Natural killer cell (primary cell): ENCODE results near the gene SNX3. TPM values are rescaled to one million over a fixed set of nuclear protein-coding genes. Genes with fewer than 3 reads are reported as not detected.

Source experiments
- ATAC-seq, 3 donors: fragments of 150-1000 bp in 2 of 3; fragments of 200-7000 bp in 1 of 3; cut with Tn5 transposase; 1 replicate in 1 of 3; 2 replicates in 2 of 3; pipeline ENCODE4 v1.10.0; 2021; ENCODE audit warnings: mild to moderate bottlenecking in 2 of 3, moderate library complexity in 2 of 3
- DNase-seq, 2 donors: peaks; one replicate each; pipeline versions ENCODE4 v3.0.0 to v3.0.0-alpha.2; 2013 to 2021; ENCODE audit warnings: mixed read lengths in 1 of 2
- H3K27ac ChIP-seq: one replicate; pipeline ENCODE4 v1.5.1; 2013; ENCODE audit warnings: mild to moderate bottlenecking, low read length
- H3K27me3 ChIP-seq: one replicate; pipeline ENCODE4 v1.6.1; 2013; ENCODE audit warnings: low read length; ENCODE audit not compliant: control insufficient read depth, insufficient read depth
- H3K36me3 ChIP-seq: one replicate; pipeline ENCODE4 v1.6.1; 2013; ENCODE audit warnings: low read length; ENCODE audit not compliant: control insufficient read depth, insufficient read depth
- H3K4me1 ChIP-seq: one replicate; pipeline ENCODE4 v1.6.1; 2013; ENCODE audit warnings: low read length; ENCODE audit not compliant: control insufficient read depth, insufficient read depth
- H3K4me3 ChIP-seq: one replicate; pipeline ENCODE4 v1.5.1; 2013; ENCODE audit warnings: low read length
- H3K9me3 ChIP-seq: one replicate; pipeline ENCODE4 v1.6.1; 2013; ENCODE audit warnings: low read length; ENCODE audit not compliant: control insufficient read depth, insufficient read depth
- H3K27ac Mint-ChIP-seq, 2 donors: one replicate each; pipeline ENCODE4 v1.8.0; 2022; ENCODE audit warnings: mild to moderate bottlenecking in 2 of 2, mixed read lengths in 2 of 2, moderate library complexity in 1 of 2
- H3K27me3 Mint-ChIP-seq, 2 donors: one replicate each; pipeline ENCODE4 v1.8.0; 2022; ENCODE audit warnings: low read depth in 2 of 2, mixed read lengths in 2 of 2
- H3K36me3 Mint-ChIP-seq: one replicate; pipeline ENCODE4 v1.8.0; 2022; ENCODE audit warnings: mixed read lengths
- H3K4me1 Mint-ChIP-seq, 2 donors: one replicate each; pipeline ENCODE4 v1.8.0; 2022; ENCODE audit warnings: mixed read lengths in 2 of 2
- H3K4me3 Mint-ChIP-seq: one replicate; pipeline ENCODE4 v1.8.0; 2022; ENCODE audit warnings: mild to moderate bottlenecking, moderate library complexity, mixed read lengths
- H3K9me3 Mint-ChIP-seq, 2 donors: one replicate each; pipeline ENCODE4 v1.8.0; 2022; ENCODE audit warnings: mixed read lengths in 2 of 2
- WGBS: methylation state at CpG from one replicate; pipeline ENCODE4 v1.1.7; 2013; ENCODE audit warnings: missing lambda C conversion rate; ENCODE audit not compliant: insufficient coverage; 5-methylcytosine and 5-hydroxymethylcytosine counted together
- intact Hi-C: fragments of 100-400 bp; cut with micrococcal nuclease; formaldehyde crosslinking; loops from one replicate; pipeline ENCODE4 v1.14.2; 2022
- total RNA-seq, 4 donors: library from RNA; stranded (reverse); fragments of 120-200 nt in 1 of 4; gene quantifications; one replicate each; pipeline versions ENCODE4 v1.2.3 to v1.2.4, GENCODE V29; 2013 to 2022
- TF ChIP-seq, protein P1 (sequence below): fragments of 200-600 bp; IDR thresholded peaks from one replicate; pipeline ENCODE4 v1.8.0; 2022; ENCODE audit warnings: antibody characterized with exemption

Gene SNX3
- total RNA-seq, 3 donors from 2014 or later (not counting 1 experiment from before 2014, with no cell fraction given), result 59.7 to 71.6 (median 70.6) TPM

DNA sequence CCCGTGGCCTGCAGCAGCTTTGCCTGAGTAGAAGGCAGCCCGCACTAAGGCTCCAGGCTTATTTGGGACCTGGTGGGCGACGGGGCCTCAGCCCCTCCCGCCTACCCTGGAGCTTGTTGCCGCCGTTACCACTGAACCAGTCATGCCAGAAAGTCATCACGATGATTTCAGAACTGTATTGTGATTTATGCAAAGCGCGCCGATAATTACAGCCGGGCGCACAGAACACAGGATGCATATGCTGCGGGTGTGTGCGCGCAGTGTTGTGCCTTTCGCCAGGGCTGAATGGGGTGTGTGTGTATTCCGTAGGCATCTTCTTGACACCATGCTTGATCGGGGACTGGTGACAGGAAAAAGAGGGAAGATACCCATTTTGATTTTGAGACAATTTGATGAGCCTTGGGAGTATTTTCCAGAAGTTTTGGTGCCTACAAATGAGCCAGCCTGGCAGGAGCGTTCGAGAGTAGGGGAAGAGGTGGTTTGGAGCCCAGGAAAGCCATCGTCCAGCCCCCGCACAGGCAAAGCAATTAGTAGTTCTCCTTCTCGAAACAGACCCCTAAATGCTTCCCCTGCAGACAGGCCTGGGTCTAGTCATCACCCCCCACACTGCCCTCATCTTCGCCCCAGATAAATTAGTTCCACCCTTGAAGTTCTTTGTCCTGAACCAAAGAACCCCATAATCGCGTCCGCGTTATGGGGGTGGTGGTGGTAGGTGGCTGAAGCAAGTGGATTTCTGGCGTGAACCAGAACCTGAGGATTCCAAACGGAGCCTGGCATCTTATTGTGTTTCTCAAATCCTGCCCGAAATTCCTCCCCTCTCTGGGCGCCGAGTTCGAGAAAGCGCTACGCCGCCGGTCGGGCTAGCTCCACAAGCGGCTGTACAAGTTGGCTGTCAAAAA is 96.9 kb downstream of the SNX3 start:
- Histone ChIP-seq H3K36me3 (no peaks in the 10 kb centered on the region), H3K27me3 (peaks cover 80% of the 10 kb centered on the region), H3K4me3 (no peak overlapping the region), H3K9me3 (no peaks in the 10 kb centered on the region), H3K27ac (no peak overlapping the region), H3K4me1 (peaks cover 22% of the 10 kb centered on the region)
- no peak for ATAC-seq
- Mint-ChIP-seq H3K27ac (no peak overlapping the region), H3K27me3 (peaks cover 85 to 89% of the 10 kb centered on the region in 2 donors), H3K4me3 (no peak overlapping the region), H3K4me1 (peaks cover 15 to 30% of the 10 kb centered on the region in 2 donors), H3K36me3 (no peaks in the 10 kb centered on the region), H3K9me3 (no peaks in the 10 kb centered on the region)
- intact Hi-C loops, result no loop called here
- WGBS, result 8% methylated on average over 41 of the region's 41 CpGs
- no peak for DNase-seq
- TF ChIP-seq, protein P1, sequence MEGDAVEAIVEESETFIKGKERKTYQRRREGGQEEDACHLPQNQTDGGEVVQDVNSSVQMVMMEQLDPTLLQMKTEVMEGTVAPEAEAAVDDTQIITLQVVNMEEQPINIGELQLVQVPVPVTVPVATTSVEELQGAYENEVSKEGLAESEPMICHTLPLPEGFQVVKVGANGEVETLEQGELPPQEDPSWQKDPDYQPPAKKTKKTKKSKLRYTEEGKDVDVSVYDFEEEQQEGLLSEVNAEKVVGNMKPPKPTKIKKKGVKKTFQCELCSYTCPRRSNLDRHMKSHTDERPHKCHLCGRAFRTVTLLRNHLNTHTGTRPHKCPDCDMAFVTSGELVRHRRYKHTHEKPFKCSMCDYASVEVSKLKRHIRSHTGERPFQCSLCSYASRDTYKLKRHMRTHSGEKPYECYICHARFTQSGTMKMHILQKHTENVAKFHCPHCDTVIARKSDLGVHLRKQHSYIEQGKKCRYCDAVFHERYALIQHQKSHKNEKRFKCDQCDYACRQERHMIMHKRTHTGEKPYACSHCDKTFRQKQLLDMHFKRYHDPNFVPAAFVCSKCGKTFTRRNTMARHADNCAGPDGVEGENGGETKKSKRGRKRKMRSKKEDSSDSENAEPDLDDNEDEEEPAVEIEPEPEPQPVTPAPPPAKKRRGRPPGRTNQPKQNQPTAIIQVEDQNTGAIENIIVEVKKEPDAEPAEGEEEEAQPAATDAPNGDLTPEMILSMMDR, result no peak

DNA sequence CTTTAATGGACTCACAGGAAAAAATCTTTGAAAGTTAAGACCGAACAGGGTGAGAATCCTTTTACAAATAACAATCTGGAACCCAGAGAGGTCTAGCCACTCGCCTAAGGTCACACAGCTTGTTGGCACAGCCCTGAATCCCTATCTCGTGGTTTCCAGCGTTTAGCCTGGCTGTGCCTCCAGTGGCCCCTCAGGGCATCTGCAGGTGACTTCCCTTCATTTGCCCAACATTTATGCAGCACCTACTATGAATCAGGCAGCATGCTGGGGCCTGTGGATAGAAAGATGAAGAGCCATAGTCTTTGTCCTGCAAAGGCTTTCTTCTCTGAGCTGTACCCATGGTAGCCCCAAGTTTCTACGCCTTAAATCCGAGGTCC is 97.6 kb downstream of the SNX3 start:
- no peak overlapping the region for H3K27ac Mint-ChIP-seq
- peaks cover 84 to 92% of the 10 kb centered on the region in 2 donors for H3K27me3 Mint-ChIP-seq
- peaks cover 2% of the 10 kb centered on the region for H3K36me3 Mint-ChIP-seq
- H3K4me1 ChIP-seq, result peaks cover 16% of the 10 kb centered on the region
- H3K4me3 ChIP-seq, result no peak overlapping the region
- DNase-seq, result no peak
- H3K4me3 Mint-ChIP-seq, result no peak overlapping the region
- no peaks in the 10 kb centered on the region for H3K36me3 ChIP-seq
- no peak overlapping the region for H3K27ac ChIP-seq
- H3K4me1 Mint-ChIP-seq, result peaks cover 18 to 25% of the 10 kb centered on the region in 2 donors
- H3K27me3 ChIP-seq, result peaks cover 80% of the 10 kb centered on the region
- H3K9me3 ChIP-seq, result no peaks in the 10 kb centered on the region
- WGBS, result 3% methylated on average over 6 of the region's 6 CpGs
- intact Hi-C loops, result no loop called here
- TF ChIP-seq, protein P1, result no peak
- no peak for ATAC-seq
- H3K9me3 Mint-ChIP-seq, result no peaks in the 10 kb centered on the region

DNA sequence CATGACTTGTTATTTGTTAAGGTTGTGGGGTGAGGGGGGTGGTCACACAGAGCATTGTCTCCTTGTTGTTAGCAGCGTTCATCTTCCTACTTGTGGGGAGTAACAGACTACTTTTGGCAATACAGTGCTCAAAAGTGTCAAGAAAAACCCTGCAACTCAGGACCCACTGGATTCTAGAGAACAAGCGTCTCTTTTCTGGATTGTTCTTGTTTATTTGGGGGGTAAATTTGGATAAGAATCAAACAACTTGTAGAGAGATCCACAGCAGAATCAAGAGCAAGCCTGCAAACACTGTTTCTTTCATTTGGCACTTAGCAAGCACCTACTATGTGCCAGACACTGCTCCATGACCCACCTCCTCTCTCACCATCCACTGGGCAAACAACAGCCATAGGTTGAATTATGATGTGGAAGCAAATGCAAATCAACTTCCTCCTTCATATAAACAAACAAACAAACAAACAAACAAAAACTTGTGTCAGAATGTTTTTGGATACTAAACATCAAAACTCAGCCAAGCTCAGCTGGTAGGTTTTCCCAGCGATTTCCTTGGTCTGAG is 99.0 kb downstream of the SNX3 start:
- Mint-ChIP-seq H3K36me3 (peaks cover 7% of the 10 kb centered on the region), H3K9me3 (no peaks in the 10 kb centered on the region), H3K4me3 (no peak overlapping the region), H3K27me3 (peaks cover 79 to 86% of the 10 kb centered on the region in 2 donors), H3K4me1 (peaks cover 12 to 24% of the 10 kb centered on the region in 2 donors), H3K27ac (no peak overlapping the region)
- TF ChIP-seq, protein P1, result no peak
- Histone ChIP-seq H3K27ac (no peak overlapping the region), H3K36me3 (no peaks in the 10 kb centered on the region), H3K4me1 (peaks cover 16% of the 10 kb centered on the region), H3K27me3 (peaks cover 79% of the 10 kb centered on the region), H3K9me3 (no peaks in the 10 kb centered on the region), H3K4me3 (no peak overlapping the region)
- DNase-seq (no peak), ATAC-seq (no peak)
- WGBS, result 8% methylated on average over 3 of the region's 3 CpGs
- intact Hi-C loops, result no loop called here

Other genes starting within 250 kb of the SNX3 start
- 10 to 100 TPM; 39.2 to 56.9 (median 49.1) TPM for gene OSTM1, start 186.3 kb downstream of the SNX3 start, total RNA-seq
- gene NR2E1, start 95.0 kb downstream of the SNX3 start, total RNA-seq, result not detected
- gene AFG1L, start 34.0 kb upstream of the SNX3 start, total RNA-seq, result 1 to 10 TPM; 4.8 to 9.2 (median 5.2) TPM